ENCODE measurements around the gene GNG7.
"Not testable (repeated sequence)": the region's sequence is repeated elsewhere in the genome, so short reads cannot be mapped to it uniquely, and the experiment has no call there.

Gene GNG7

DNA sequence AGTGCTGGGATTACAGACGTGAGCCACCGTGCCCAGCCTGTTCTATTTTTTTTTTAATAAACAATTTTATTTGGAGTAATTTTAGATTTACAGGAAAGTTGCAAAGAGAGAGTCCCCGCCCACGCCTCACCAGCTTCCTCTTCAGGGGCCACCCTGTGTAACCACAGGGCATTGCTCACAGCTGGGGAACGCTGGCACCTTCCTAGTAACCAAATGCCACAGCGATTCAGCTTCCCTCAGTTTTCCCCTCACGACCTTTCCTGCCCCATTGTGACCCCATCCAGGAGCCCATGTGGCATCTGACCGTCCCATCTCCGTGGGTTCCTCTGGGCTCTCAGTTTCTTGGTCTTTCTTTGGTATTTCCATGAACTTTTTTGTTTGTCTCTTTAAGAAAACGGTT, 83.9 kb downstream of the GNG7 start:
- peak; percentile 43 for DNase-seq

DNA sequence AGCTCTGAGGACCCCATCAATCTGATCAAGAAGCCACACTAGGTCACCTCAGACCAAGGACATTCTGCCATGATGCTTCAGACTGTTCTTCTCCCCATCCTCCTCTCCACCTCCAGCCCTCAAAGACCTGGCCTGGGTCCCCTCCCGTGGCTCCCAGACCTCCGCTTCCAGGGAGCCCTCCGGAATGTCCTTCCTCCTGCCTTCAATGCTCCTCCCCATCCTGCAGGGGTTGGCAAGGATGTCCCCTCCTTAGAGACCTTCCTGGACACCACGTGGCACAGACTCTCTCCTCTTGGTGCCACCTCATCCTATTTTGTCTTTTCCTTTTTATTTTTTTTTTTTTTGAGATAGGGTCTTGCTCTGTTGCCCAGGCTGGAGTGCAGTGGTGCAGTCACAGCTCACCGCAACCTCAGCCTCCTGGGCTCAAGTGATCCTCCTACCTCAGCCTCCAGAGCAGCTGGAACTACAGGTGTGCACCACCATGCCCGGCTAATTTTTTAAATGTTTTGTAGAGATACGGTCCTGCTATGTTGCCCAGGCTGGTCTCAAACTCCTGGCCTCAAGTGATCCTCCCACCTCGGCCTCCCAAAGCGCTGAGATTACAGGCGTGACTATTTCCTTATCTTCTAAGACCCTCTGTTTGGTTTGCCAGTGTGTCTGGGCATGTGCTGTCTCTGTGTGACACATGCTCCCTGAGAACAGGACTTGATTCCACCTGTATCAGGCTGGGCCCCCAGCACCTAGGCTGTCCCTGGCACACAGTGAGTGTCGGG, 84.9 kb downstream of the GNG7 start:
- DNase-seq: no peak

GRCh38 chr19:2616741-2617392, 85.6 kb downstream of the GNG7 start:
- no peak for DNase-seq

DNA sequence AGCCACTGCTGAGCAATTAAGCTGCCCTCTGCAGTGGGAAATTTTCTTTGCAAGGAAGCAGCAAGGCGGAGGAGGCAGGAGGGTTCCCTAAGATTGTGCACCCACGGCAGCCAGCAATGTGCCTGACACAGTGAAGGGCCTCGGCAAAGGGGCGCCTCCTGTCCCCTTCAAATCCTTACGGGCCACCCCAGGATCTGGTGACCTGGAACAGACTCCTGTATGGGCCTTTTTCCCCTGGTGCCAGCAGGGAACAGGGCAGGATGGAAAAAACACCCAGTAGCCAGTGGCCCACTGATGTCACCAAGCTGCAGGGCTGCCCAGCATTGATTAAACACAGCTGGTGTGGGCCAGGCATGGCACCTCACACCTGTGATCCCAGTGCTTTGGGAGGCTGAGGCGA, 86.7 kb downstream of the GNG7 start:
- DNase-seq: no peak

DNA sequence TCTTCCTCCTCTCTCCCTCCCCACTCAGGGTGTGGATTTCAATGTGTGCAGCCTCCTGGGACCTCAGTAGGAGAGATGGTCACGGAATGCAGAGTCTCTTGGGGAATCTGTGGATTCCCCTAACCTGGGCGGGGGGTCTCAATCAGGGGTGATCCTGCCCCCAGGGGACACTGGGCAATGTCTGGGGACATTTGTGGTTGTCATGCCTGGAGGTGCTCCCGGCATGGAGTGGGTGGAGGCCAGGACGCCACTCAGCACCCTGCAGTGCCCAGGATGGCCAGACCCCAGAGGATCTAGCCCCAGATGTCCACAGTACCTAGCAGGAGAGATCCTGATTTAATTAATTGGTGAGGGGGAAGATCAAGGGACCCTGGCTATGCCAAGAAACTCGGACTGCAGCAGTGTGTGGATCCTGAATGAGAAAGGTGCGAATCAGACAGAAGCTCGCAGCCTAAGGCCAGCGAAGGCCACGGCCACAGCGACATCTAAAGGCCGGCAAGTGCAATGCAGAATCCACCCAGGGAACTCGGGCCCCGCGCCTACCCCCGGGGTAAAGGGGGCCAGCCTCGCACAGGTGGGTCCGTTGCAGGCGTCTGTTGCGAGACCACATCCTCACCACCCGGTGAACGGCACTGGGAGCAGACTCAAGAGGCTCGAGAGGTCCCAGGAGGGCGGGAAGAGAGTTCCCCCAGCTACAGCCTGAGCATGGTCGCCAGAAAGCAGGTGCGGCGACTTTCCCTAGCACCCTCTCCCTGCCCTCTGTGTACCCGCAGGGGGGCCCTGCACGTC, 88.8 kb downstream of the GNG7 start:
- DNase-seq: peak; percentile 48

- DNase-seq: no peak
Measured at GRCh38 chr19:2612619-2613249, 89.8 kb downstream of the GNG7 start.

GRCh38 chr19:2611483-2612464, 90.7 kb downstream of the GNG7 start:
- no peak for DNase-seq

DNA sequence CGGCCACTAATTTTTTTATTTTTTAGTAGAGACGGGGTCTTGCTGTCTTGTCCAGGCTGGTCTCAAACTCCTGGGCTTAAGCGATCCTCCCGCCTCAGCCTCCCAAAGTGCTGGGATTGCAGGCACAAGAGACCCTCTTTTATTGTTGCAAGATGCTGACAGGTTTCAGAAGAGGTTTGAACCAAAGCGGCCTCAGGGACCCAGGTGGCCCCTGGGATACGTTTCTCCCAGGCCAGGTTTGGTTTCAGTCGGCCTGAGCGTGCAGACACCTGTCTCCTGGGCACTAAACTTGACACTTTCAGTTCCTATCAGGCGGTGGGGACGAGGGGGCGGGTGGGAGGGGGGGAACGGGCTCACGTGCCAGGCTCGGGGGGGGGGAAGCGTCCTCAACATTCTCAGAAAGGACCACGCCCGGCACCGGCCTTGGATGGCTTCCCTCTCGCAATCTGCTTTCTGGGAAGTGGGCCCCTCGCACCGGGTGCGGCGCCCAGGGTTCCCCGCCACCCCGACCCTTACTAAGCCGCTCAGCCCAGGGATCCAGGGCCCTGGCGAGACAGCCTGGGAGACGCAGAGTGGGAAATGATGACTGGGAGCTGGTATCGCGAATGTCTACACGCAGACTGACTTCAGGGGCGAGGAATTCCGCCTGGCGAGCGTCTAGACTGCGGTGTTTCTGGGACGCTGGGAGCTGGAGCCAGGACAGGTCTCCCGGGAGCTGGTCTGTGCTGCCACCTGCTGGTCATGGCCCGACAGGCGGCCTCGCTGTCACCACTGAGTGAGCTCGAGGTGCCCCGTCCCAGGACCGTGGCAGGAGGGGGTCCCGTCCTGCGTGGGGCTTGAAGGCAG, 91.6 kb downstream of the GNG7 start:
- DNase-seq: peak; percentile 98

GRCh38 chr19:2609389-2610116, 92.9 kb downstream of the GNG7 start:
- no peak for DNase-seq

GRCh38 chr19:2609034-2609388, 93.5 kb downstream of the GNG7 start:
- DNase-seq: not testable (repeated sequence)

DNA sequence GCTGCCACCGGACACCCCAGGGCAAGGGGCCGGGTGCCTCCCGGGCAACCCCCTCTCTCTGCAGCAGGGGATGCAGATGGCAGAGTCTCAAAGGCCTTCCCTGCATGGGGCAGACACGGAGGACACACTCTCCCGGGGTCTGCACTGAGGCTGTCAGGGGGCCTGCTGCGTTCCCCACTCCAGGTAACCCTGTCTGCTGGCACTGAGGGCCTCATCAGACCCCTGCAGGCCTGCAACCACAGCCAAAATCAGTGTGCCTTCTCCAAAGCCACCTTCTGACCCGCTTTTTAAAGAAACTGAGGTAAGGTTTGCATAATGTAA, 93.9 kb downstream of the GNG7 start:
- DNase-seq: no peak

GRCh38 chr19:2607712-2608601, 94.5 kb downstream of the GNG7 start:
- no peak for DNase-seq

- DNase-seq: peak; percentile 35
Measured at GRCh38 chr19:2606774-2607173, 95.7 kb downstream of the GNG7 start.

DNA sequence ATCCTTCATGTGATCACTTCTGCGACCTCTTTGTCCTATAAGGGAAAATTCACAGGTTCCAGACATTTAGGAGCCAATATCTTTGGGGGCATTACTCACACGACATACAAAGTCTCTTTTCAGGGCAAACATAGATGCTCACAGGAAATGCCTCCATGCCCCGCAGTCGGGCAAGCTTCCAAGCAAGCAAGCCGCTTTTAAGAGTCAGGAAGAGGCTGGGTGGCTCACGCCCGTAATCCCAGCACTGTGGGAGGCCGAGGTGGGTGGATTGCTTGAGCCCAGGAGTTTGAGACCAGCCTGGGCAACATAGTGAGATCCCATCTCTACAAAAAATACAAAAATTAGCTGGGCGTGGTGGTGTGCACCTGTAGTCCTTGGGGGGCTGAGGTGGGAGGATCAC, 96.6 kb downstream of the GNG7 start:
- peak; percentile 71 for DNase-seq

DNA sequence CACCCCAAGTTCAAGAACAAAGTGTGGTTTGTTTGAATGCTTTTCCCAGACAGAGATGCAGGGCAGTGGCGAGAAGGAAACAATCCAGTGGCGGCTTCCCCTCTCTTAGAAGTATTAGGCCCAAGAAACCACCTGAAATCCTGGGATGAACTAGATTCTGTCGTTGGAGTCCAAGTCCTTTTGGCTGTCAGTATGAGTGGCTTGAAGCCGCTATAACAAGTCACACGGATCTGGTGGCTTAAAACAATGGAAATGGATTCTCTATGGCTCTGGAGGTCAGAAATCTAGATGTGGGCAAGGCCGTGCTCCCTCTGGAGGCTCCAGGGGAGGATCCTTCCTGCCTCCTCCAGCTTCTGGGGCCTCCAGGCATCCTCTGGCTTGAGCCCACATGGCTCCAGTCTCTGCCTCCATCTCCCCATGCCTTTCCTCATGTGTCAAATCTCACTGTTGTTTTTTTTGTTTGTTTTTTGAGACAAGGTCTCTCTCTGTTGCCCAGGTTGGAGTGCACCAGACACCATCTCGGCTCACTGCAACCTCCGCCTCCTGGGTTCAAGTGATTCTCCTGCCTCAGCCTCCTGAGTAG, 97.7 kb downstream of the GNG7 start:
- DNase-seq: no peak

GRCh38 chr19:2603334-2603733, 99.2 kb downstream of the GNG7 start:
- DNase-seq: peak; percentile 94

DNA sequence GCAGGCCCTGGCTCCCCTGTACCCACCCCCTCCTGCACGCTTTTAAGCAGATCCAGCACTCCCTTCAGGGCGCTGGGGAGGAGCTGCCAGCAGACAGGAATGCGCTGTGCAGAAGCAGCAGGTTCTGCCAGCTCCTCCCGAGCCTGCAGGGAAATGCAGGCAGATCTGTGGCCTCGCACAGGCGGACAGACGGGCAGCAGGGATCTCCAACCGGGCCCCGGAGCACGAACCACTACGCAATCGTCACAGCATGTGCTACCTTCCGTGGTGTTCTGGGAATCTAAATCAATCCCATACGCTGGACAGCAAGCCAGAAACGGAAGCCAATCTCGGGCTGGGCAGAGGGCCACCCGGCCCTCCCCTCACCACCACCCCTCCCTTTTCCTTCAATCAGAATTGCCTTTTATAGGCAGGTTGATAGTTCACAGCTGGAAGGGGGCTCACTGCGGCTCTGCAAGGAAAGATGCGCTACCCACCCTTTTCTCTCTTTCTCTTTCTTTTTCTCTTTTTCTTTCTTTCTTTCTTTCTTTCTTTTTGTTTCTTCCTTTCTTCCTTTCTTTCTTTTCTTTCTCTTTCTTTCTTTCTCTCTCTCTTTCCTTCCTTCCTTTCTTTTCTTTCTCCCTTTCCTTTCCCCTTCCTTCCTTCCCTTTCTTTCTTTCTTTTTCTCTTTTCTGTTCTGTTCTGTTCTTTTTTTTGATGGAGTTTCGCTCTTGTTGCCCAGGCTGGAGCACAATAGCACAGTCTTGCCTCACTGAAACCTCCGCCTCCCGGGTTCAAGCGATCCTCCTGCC, 99.9 kb downstream of the GNG7 start:
- DNase-seq: peak; percentile 98
